ENCODE results near the gene SHC4.
A peak's percentile ranks its signal among the peaks of the same experiment; 100 is the strongest.

SHC4 gene

DNA sequence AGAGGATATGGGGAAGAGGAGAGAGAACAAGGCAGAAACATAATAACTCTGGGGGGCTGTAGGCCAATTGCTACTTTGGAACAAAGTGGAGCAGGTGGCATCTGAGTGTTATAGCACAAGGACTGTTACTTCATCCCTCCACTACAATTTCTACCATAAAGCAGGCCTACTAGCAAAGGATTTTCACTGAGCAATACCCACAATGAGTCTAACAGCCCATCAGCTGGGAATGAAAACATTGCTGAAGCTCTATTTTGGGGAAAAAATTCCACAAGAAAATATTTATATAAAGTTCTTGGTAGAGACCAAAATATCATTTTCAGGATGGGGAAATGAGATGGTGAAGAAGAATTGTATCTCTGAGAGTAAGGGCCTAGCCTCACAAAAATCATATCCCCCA is 3.6 kb upstream of the SHC4 start:
- no peak for DNase-seq (ENCODE audit: low read depth)

DNA sequence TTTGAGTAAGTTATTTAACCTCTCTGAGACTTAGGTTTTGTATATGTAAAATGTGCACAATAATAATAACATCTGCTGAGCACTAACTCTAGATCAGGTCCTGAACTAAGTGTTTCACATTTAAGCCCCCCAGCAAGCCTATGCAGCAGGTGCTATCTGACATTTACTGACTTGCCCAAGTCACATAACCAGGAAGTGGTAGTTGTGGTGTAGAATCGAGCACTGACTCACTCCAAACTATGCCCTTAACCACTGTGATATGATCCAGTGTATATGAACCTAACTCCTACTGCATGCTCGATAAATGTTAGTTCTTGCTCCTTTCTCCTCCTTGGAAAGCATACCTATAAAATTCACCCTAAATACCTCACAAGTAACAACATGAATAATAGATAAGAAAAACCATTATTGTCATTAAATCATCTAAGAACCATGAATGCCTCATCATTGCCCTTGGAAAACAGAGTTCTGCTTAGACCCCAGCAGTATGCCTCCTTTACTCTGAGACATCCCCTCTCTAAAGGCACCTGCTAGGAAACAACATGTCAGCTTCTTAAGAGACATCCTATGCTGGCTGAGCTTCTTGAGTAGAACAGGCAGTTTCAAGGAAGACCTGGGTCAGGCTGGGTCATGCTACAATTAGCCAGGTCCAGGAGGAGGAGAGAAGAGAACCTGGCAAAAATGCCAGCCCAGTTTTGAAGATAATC is 3.0 kb upstream of the SHC4 start:
- DNase-seq (ENCODE audit: low read depth), result no peak

DNA sequence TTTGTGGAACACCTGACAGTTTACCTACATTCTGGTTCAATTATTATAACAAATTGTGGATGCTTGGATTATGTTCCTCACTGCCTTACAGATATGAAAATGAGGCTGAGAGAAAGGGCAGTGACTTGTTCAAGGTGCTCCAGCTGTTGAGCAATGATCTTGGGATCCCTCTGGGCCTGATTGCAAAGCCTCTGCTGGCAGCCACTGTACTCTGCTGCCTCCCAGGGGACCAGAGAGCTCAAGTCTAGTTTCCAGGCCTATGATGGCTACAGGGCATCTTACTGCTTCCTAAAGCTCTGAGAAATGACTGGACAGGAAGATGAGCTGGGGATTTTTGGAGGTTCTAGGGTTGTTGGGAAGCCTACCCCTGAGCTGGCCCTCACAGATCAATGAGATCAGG is 2.3 kb upstream of the SHC4 start:
- no peak for DNase-seq (ENCODE audit: low read depth)

DNA sequence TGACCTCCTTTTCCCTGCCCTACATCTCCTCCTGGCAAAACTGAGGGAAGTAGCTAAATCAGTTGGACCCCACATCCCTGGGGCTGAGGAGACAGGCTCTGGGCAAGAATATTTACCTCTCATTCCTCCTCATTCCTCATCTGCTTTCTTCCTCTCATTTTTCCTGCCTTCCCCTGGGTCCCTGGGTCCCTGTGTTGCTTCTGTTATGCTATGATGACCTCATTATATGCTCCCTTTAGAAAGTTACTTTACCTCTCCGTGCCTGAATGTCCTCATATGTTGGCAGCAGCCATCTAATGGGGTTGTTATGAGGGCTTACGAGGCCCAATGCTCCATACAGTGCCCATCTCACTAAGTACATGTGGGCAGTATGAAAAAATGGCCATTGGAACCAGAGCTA is 1.2 kb upstream of the SHC4 start:
- no peak for DNase-seq (ENCODE audit: low read depth)

DNA sequence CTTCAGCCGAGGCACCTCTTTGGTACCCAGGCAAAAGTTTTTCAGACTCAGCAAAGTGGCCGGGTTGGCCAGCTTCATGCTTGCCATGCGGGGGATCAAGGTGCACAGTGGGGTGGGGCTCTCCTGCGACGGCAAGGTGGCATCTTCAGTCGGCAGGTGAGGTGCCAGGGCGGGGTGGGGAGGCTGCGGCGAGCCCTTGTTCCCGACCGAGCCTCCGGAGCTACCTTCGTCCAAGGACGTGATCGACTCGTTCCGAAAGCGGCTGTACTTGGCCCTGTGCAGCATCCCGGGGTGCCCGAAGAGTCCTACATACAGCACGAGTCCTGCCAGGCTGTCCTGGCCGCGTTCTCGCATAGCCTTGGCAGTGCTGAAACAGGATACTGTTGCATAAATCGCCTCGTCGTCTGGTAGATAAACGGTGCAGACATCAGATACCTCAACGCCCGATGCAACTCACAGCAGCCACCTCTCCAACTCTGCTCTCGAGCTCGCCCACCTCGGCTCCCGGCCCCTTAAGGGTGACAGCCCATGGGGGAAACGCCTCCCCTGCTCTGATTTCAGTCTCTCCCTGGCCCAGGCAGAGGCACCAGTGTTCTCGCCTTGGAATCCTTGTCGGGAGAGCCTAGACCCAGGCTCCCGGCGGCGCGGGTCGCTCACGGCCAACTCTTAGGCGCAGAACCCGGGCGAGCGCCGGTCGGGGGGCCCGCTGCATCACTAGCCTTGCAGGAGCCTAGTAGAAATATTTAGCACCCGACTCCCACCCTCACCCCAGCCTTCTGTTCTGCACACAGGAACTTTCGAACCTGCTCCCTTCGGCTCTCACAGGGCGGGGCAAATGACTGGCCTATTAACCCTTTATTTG is 826 bp downstream of the SHC4 start:
- no peak for DNase-seq (ENCODE audit: low read depth)

DNA sequence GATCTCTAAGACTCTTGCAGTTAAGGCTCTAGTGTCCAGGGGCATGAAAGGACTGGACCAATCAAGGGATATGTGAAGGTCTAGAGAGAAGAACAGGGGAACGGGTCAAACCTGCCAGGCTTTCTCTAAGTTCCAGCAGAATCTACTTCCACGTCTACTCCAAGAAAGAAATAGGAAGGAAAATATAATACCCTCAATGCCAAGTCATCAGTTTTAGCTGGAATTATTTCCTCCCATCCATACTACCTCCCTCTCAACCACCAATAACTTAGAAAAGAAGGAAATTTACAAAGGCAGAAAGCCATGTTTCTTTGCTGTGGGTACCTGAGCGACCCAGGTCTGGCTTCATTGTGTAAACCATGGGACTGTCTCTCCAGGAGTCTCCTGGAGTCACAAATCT is 7.8 kb downstream of the SHC4 start:
- DNase-seq (ENCODE audit: low read depth), result no peak

DNA sequence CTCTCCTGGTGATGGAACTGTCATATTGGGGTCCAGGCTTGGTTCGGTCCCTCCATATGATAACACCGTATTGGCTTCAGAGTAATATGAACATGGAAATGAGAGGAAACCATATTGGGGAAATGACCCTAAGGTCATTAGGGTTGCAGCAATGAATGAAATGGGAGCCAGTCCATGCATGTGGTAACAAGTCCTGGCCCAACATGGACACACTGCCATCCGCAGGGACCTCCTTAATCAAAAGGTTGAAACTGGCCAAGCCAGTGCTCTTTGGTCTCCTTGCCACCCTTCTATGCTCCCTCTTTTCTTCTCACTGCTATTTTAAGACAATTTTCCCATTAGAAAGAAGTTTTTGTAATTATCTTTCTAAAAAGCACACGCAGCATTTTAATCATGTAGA is 8.3 kb downstream of the SHC4 start:
- DNase-seq (ENCODE audit: low read depth), result no peak

DNA sequence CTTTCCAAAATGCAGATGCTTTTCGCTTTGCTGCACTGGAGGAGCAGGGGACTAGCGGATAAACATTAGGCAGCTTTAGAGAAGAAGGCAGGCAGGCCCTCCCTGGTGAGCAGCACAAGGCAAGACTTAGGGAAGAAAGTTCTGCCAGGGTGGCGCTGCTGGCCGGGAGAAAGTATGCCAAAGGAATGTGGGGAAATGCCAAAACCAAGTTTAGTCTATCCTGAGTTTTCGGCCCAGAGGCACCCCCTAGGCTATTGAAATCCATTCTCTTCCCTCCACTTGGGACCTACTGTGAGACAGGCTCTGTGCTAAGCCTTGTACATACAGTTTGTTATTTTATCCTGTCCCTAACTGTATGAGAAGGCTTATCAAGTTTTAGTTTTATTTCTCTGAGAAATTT is 9.2 kb downstream of the SHC4 start:
- DNase-seq (ENCODE audit: low read depth), result no peak

DNA sequence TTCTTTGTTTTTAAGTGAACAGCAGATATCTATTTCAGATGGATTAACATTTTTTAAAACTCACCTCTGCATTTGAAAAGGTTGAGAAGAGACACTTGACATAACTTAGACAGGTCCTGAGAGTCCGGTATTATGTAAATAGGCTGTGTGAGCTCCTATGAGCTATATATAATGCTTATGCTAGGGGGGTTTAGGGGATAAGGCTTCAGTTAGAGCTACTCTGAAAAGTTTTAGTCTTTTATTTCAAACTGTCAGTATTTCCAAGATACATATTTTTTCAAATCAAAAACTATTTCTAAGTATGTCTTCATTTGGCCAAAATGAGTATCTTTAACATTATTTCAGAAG is 16.9 kb downstream of the SHC4 start:
- no peak for DNase-seq (ENCODE audit: low read depth)

DNA sequence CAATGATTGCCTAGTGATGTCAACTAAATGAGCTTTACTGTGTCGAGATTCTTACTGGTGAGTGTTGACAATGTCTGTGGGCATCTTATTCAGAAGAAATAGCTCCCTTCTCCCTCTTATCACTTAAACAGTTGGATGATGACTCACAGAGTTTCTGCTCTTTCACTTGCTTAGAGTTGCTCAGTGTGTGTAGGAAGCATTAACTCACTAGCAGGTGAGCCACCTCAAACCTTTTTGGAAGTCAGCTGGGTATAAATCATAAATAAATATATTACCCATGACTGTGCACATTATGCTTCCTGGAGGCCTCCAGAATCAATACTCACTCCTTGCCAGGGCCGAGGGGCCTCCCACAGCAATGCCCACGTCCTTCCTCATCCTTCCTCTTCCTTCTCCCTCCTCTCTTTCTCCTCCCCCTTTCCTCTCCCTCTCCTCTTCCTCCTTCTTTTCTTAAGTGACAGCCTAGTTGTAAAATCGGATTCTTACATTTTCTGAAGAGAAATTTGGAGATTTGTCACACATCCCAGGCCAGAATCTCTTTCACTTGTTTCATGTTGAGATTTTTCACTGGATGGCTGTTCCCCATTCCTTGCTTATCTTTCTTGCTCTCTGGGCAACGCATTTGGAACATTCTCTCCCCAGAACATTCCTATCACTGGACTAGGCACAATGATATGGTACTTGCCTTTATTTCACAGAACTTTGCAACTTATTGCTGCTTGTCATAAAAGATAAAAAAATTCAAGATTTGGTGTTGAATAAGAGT is 17.5 kb downstream of the SHC4 start:
- DNase-seq (ENCODE audit: low read depth), result no peak

DNA sequence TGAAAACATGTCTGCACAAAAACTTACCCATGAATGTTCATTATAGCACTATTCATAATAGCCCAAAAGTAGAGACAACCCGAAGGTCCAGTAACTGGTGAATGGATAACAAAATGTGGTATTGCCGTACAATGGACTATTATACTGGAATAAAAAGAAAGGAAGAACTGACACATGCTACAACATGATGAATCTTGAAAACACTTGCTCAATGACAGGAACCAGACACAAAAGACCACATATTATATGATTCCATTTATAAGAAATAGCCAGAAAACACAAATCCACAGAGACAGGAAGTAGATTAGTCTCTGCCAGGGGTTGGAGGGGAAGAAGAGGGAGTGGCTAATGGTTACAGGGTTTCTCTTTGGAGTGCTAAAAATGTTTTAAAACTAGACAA is 18.3 kb downstream of the SHC4 start:
- DNase-seq (ENCODE audit: low read depth), result no peak

DNA sequence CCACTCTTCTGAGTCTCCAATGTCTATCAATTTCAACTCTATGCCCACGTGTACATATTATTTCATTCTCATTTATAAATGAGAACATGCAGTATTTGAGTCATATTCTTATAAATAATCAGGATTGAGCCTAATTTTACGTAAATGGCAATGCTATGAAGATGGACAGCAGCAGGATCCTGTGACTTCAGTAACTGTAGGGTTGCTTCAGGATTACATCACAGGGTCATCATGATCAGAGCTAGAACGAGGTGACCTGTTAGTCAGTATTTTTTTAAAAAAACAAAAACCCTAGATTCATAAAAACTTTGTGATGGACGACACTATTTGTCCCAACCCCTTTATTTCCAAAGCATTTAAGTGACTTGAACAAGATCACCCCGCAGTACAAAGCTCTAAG is 21.8 kb downstream of the SHC4 start:
- DNase-seq (ENCODE audit: low read depth), result no peak

DNA sequence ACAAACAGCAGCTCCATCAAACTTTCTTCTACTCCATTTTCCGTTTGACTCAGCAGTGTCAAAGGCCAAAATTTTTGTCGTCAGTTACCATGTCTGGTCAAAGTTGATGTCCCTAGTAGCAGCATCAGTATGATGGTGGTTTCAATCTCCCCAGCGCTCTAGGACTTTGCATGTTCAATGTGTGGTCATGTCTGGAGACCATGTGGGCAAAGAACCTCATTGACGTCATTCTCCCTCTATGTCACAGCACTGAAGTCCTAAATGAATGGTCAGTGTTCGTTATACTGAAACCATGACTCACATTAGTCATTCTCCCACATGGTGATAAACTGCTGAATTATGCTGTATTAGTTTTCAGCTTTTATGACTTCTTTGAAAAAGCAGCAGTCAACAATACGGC is 23.2 kb downstream of the SHC4 start:
- peak; percentile 93 for DNase-seq (ENCODE audit: low read depth)

DNA sequence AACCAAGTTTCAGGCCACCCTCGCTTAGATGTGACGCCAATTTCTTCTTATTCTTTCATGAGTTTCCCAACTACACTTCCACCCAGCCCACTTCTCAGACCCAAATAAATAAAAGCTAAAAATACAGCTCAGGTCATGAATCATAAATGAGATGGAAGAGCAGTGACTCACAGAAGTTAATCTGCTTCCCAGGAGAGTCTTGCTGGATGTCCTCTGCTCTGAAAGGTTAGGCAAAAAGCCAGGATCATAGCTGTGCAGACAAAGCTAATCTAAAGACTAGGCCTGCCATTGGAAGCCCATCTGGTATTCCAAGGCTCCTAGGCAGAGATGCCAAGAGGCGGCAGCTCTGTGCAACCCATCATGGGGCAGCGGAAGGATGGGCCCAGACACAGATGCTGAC is 24.1 kb downstream of the SHC4 start:
- DNase-seq (ENCODE audit: low read depth), result peak; percentile 90

DNA sequence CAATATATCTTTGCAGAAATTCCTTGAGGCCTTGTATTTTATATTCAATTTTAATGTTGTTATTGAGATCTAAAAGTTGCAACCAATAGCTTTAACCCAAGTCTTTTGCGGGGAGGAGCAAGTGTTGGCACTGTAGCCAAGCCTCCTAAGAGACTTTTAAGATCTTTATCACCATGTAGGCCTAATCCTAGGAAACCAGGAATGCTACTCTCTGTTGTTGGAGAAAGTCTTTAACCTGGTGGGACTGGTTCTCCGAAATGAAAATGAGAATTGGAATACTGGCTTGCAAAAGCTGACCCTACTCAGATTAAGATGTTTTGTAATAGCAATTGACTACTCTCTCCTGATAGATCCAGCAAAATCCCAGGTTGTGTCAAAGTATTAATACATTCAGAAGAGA is 25.8 kb downstream of the SHC4 start:
- DNase-seq (ENCODE audit: low read depth), result no peak

DNA sequence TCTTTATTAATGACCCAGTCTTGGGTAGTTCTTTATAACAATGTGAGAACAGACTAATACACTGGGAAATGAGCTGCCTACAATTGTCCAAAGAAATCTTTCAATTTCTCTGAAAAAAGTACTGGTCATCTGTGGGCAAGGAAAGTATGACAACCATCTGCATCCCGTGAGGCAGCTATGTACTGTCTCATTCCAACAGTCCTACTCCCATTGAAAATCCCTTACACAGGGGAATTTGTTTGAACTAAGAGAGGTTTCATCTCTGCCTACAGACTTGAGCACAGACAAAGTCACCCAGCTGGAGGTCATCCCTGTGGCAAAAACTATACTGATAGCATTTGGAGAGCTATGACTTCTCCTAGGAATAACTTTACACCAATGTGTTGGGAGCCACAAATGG is 27.1 kb downstream of the SHC4 start:
- peak; percentile 61 for DNase-seq (ENCODE audit: low read depth)

DNA sequence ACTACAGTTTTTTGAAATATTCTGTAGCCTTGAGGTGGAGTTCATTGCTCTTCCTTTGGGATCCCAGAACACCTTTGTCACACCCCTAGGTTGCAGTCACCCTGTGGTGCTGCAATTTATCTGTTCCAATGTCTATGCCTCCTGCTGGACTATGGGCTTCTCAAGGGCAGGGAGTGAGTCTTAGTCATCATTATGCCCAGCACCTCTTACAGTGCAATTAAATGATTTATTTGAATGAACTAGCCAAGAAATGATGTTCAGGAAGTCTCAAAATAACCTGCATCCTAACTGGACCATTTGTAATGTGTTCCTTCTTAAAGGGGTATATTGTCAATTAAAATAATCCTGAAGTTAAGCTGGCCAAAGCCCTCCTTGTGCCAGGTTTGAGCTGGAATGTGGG is 28.5 kb downstream of the SHC4 start:
- DNase-seq (ENCODE audit: low read depth), result no peak

DNA sequence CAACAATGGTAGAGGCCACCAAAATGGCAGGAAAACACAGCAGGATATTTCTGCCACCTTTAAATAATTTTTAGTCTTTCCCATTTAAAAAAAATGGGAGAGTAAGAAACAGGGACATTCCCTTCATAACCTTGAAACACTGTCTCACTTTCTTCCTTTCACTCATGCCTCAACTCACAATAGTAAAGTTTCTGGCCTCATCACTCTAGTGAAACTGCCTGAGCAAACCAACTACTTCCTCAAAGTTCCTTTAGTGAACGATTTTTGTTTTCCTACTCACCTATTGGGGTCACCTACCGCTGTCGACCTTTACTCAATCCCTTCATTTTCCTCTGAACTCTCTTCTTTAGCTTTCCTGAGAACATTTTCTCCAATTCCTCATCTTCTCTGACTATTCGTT is 33.0 kb downstream of the SHC4 start:
- DNase-seq (ENCODE audit: low read depth), result no peak

DNA sequence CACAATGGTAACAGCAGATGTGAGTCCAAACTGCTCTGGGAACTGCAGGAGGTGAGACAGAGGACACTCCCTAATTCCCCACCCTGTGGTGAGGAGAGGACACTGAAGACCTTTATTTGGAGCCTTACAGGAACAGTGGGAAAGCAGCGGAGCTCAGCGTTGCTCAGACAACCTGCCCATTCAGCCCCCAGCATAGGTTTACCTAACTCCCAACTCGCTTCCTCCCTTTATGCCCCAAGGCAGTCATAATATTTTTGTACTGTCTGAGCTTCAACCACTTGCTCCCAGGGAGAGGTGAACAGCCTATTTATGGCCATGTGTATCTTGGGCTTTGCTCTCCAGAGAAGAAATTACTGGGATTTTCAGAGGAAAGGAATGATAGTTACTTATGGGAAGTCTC is 34.1 kb downstream of the SHC4 start:
- DNase-seq (ENCODE audit: low read depth), result no peak

DNA sequence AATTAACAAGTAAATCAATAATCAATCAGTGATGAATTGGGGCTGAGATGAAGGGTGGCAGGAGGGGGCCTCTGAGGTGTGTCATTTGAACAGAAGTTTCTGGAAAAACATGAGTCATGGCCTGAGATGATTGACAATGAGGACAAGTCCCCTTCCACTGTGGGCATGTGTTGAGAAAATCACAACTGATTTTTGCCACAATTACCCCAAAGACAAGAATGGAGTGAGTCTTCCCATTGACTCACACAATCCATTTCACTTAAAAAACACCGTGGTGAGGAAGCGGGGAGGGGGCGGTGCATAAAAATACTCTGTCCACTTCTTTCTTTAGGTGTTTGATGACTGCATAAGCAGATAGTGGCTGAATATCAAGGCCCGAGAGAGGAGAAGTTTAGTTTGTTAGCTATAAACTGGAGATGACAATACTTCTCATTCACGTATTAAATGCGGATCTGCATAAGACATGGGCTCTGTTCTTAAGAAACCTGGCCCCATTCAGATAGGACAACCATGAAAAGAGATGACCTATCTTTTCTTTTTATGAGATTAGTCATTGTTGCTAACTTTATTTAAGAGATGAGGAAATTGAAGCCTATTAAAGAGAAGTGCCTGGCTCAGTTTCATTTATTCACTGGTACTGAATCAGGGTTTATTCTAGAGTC is 34.7 kb downstream of the SHC4 start:
- DNase-seq (ENCODE audit: low read depth), result no peak

DNA sequence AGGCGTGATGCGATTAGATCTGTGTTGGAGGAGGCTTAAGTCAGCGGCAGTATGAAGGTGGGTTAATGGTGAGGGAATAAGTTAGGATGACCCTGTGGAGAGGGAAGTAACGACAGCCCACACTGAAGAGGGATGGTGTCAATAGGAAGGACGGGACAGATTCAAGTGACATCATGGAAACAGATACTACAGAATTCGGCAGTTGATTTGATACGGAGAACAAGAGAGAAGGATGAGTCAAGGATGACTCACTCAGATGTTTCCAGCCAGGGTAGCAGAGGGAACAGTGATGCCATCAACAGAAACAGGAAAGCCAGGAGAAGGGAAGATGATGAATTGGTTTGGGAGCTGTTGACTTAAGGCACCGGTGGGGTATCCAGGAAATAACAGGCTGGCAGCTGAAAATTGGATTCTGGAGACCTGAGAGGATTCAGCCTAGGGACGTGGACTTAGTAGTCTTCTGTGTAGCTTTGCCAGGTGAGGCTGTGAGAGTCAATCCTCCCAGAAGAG is 38.0 kb downstream of the SHC4 start:
- peak; percentile 70 for DNase-seq (ENCODE audit: low read depth)

Measured in GM04504 (cell line).